Prostate gland (tissue), 2 donors: ENCODE measurements around the gene APOBEC3F.

Experiments used
- CTCF ChIP-seq, 4 experiments: fragments of 200-600 bp in 2 of 4; fragments of 450-650 bp in 2 of 4; sonication (generic) in 2 of 4; IDR thresholded peaks; 1 replicate in 3 of 4; 2 replicates in 1 of 4; pipeline ENCODE4 v1.5.1; 2016 to 2019; ENCODE audit warnings: antibody characterized with exemption in 4 of 4, mild to moderate bottlenecking in 2 of 4, moderate library complexity in 2 of 4
- POLR2AphosphoS5 ChIP-seq: sonication (generic); formaldehyde crosslinking; IDR thresholded peaks from one replicate; pipeline ENCODE4 v1.6.1; 2017; ENCODE audit warnings: antibody characterized with exemption

GRCh38 chr22:39026509-39027150 lies 14.0 kb upstream of the APOBEC3F start:
- no peak for TF ChIP-seq CTCF (IDR thresholded peaks at IDR 0.05)
- TF ChIP-seq POLR2AphosphoS5, result no peak
